Activated CD4-positive, alpha-beta memory T cell treated with anti-CD3 and anti-CD28 coated beads for 36 hours (primary cell): ENCODE results near the gene GATA2. TPM values are rescaled to one million over a fixed set of nuclear protein-coding genes. Genes with fewer than 3 reads are reported as not detected.

Experiments used
- CTCF ChIA-PET: fragments of 350-600 bp; sonication (Branson Sonifier 250); formaldehyde crosslinking; loops from one replicate; lab custom pipeline; 2021; ENCODE audit warnings: antibody characterized with exemption, inconsistent platforms; lab: Charles Lee
- POLR2A ChIA-PET: fragments of 350-600 bp; sonication (Branson Sonifier 250); formaldehyde crosslinking; loops from one replicate; lab custom pipeline; 2021; ENCODE audit warnings: antibody characterized with exemption; lab: Charles Lee
- DNase-seq: peaks from one replicate; pipeline ENCODE4 v3.0.0-alpha.2; 2020
- H3K27ac Mint-ChIP-seq: one replicate; pipeline ENCODE4 v1.8.0; 2021; ENCODE audit warnings: mixed read lengths
- H3K27me3 Mint-ChIP-seq: one replicate; pipeline ENCODE4 v1.8.0; 2021; ENCODE audit warnings: mixed read lengths
- H3K36me3 Mint-ChIP-seq: one replicate; pipeline ENCODE4 v1.8.0; 2021; ENCODE audit warnings: mixed read lengths
- H3K4me1 Mint-ChIP-seq: one replicate; pipeline ENCODE4 v1.8.0; 2021; ENCODE audit warnings: low read depth, mixed read lengths
- H3K4me3 Mint-ChIP-seq: one replicate; pipeline ENCODE4 v1.8.0; 2021; ENCODE audit warnings: mild to moderate bottlenecking, mixed read lengths
- H3K9me3 Mint-ChIP-seq: one replicate; pipeline ENCODE4 v1.8.0; 2021; ENCODE audit warnings: mixed read lengths
- intact Hi-C: fragments of 100-400 bp; cut with micrococcal nuclease; formaldehyde crosslinking; loops from one replicate; pipeline ENCODE4 v1.15.1; 2023
- total RNA-seq, 2 experiments: library from RNA; stranded (reverse); gene quantifications; one replicate each; pipeline ENCODE4 v1.2.3, GENCODE V29; 2021

The GATA2 gene
- total RNA-seq, 2 experiments from 2014 or later = not detected

- no peak for DNase-seq
- no peak overlapping the region for H3K4me3 Mint-ChIP-seq
- CTCF ChIA-PET = no interaction called here
- intact Hi-C loops = no loop called here
- H3K4me1 Mint-ChIP-seq = peaks cover 12% of the 10 kb centered on the region
- POLR2A ChIA-PET = no interaction called here
- no peaks in the 10 kb centered on the region for H3K9me3 Mint-ChIP-seq
- H3K27me3 Mint-ChIP-seq = peaks cover 39% of the 10 kb centered on the region
- H3K27ac Mint-ChIP-seq = no peak overlapping the region
- no peaks in the 10 kb centered on the region for H3K36me3 Mint-ChIP-seq
These were observed 14.2 kb downstream of the GATA2 start for GRCh38 chr3:128478576-128479506.

- CTCF ChIA-PET = interaction anchor here (0.7 to 1.0 kb wide), 3 partner anchors 21 to 518 kb away, joined by 3 read pairs; no protein-coding TSS in a partner anchor
- H3K36me3 Mint-ChIP-seq = no peaks in the 10 kb centered on the region
- POLR2A ChIA-PET = no interaction called here
- no peaks in the 10 kb centered on the region for H3K4me1 Mint-ChIP-seq
- H3K27ac Mint-ChIP-seq = no peak overlapping the region
- peaks cover 27% of the 10 kb centered on the region for H3K27me3 Mint-ChIP-seq
- H3K9me3 Mint-ChIP-seq = no peaks in the 10 kb centered on the region
- intact Hi-C loops = no loop called here
- H3K4me3 Mint-ChIP-seq = no peak overlapping the region
- DNase-seq = no peak
These were observed 16.3 kb downstream of the GATA2 start for GRCh38 chr3:128476659-128477058.

- Mint-ChIP-seq H3K27me3 (peaks cover 27% of the 10 kb centered on the region), H3K9me3 (no peaks in the 10 kb centered on the region), H3K27ac (no peak overlapping the region), H3K4me1 (no peaks in the 10 kb centered on the region), H3K4me3 (no peak overlapping the region), H3K36me3 (no peaks in the 10 kb centered on the region)
- DNase-seq = no peak
- intact Hi-C loops = no loop called here
- CTCF ChIA-PET = no interaction called here
- POLR2A ChIA-PET = no interaction called here
These were observed 17.6 kb downstream of the GATA2 start for GRCh38 chr3:128475355-128475754.

- H3K9me3 Mint-ChIP-seq = no peaks in the 10 kb centered on the region
- ChIA-PET POLR2A (no interaction called here), CTCF (no interaction called here)
These were observed 19.3 kb downstream of the GATA2 start for GRCh38 chr3:128473737-128474136.

GRCh38 chr3:128473180-128473519 lies 19.9 kb downstream of the GATA2 start:
- no peak for DNase-seq
- H3K27me3 Mint-ChIP-seq = peaks cover 17% of the 10 kb centered on the region
- H3K9me3 Mint-ChIP-seq = no peaks in the 10 kb centered on the region
- H3K4me1 Mint-ChIP-seq = no peaks in the 10 kb centered on the region
- no peak overlapping the region for H3K27ac Mint-ChIP-seq
- no peak overlapping the region for H3K4me3 Mint-ChIP-seq
- ChIA-PET CTCF (no interaction called here), POLR2A (no interaction called here)
- H3K36me3 Mint-ChIP-seq = no peaks in the 10 kb centered on the region
- intact Hi-C loops = no loop called here

More at GRCh38 chr3:128473737-128474136, 19.3 kb downstream of the GATA2 start:
- Mint-ChIP-seq H3K4me3 (no peak overlapping the region), H3K4me1 (no peaks in the 10 kb centered on the region), H3K36me3 (no peaks in the 10 kb centered on the region), H3K27me3 (peaks cover 22% of the 10 kb centered on the region), H3K27ac (no peak overlapping the region)
- no peak for DNase-seq
- intact Hi-C loops = no loop called here

GRCh38 chr3:128472449-128473179 lies 20.4 kb downstream of the GATA2 start:
- POLR2A ChIA-PET = interaction anchor here (0.5 kb wide), 1 partner anchor 51 kb away, joined by 3 read pairs; no protein-coding TSS in a partner anchor
- intact Hi-C loops = no loop called here

GRCh38 chr3:128471720-128472119 lies 21.3 kb downstream of the GATA2 start:
- H3K27ac Mint-ChIP-seq = no peak overlapping the region
- no peaks in the 10 kb centered on the region for H3K9me3 Mint-ChIP-seq
- CTCF ChIA-PET = no interaction called here
- no peak for DNase-seq
- no peak overlapping the region for H3K4me3 Mint-ChIP-seq
- peaks cover 9% of the 10 kb centered on the region for H3K4me1 Mint-ChIP-seq
- peaks cover 17% of the 10 kb centered on the region for H3K27me3 Mint-ChIP-seq
- intact Hi-C loops = no loop called here
- POLR2A ChIA-PET = no interaction called here
- H3K36me3 Mint-ChIP-seq = no peaks in the 10 kb centered on the region

More at GRCh38 chr3:128472449-128473179, 20.4 kb downstream of the GATA2 start:
- Mint-ChIP-seq H3K4me1 (no peaks in the 10 kb centered on the region), H3K27me3 (peaks cover 13% of the 10 kb centered on the region), H3K36me3 (no peaks in the 10 kb centered on the region), H3K9me3 (no peaks in the 10 kb centered on the region), H3K27ac (no peak overlapping the region), H3K4me3 (no peak overlapping the region)
- no peak for DNase-seq
- CTCF ChIA-PET = interaction anchor here (0.6 kb wide), 1 partner anchor 25 kb away, joined by 3 read pairs; no protein-coding TSS in a partner anchor

- Mint-ChIP-seq H3K9me3 (no peaks in the 10 kb centered on the region), H3K4me3 (no peak overlapping the region), H3K27ac (no peak overlapping the region), H3K36me3 (no peaks in the 10 kb centered on the region), H3K27me3 (peaks cover 20% of the 10 kb centered on the region), H3K4me1 (peaks cover 9% of the 10 kb centered on the region)
- POLR2A ChIA-PET = no interaction called here
- CTCF ChIA-PET = no interaction called here
- intact Hi-C loops = no loop called here
- no peak for DNase-seq
These were observed 21.9 kb downstream of the GATA2 start for GRCh38 chr3:128471110-128471509.

GRCh38 chr3:128470134-128470899 lies 22.7 kb downstream of the GATA2 start:
- ChIA-PET CTCF (no interaction called here), POLR2A (no interaction called here)
- DNase-seq = no peak
- no peaks in the 10 kb centered on the region for H3K36me3 Mint-ChIP-seq
- intact Hi-C loops = no loop called here
- H3K4me3 Mint-ChIP-seq = no peak overlapping the region
- no peak overlapping the region for H3K27ac Mint-ChIP-seq
- peaks cover 25% of the 10 kb centered on the region for H3K27me3 Mint-ChIP-seq
- no peaks in the 10 kb centered on the region for H3K9me3 Mint-ChIP-seq
- peaks cover 9% of the 10 kb centered on the region for H3K4me1 Mint-ChIP-seq

- POLR2A ChIA-PET = no interaction called here
- CTCF ChIA-PET = no interaction called here
- Mint-ChIP-seq H3K36me3 (no peaks in the 10 kb centered on the region), H3K9me3 (no peaks in the 10 kb centered on the region), H3K4me3 (no peak overlapping the region), H3K27ac (no peak overlapping the region), H3K27me3 (peaks cover 25% of the 10 kb centered on the region), H3K4me1 (peaks cover 9% of the 10 kb centered on the region)
- intact Hi-C loops = no loop called here
- DNase-seq = no peak
These were observed 23.4 kb downstream of the GATA2 start for GRCh38 chr3:128469556-128469955.

GRCh38 chr3:128468791-128469527 lies 24.0 kb downstream of the GATA2 start:
- no peak for DNase-seq
- no peak overlapping the region for H3K27ac Mint-ChIP-seq
- ChIA-PET POLR2A (no interaction called here), CTCF (no interaction called here)
- peaks cover 9% of the 10 kb centered on the region for H3K4me1 Mint-ChIP-seq
- no peaks in the 10 kb centered on the region for H3K36me3 Mint-ChIP-seq
- H3K27me3 Mint-ChIP-seq = peaks cover 25% of the 10 kb centered on the region
- no peaks in the 10 kb centered on the region for H3K9me3 Mint-ChIP-seq
- intact Hi-C loops = no loop called here
- no peak overlapping the region for H3K4me3 Mint-ChIP-seq
